Measurements from ENCODE around the gene PLCB3. TPM values are rescaled to one million over a fixed set of nuclear protein-coding genes. Genes with fewer than 3 reads are reported as not detected.

Gene PLCB3
- total RNA-seq, 1 donor from 2014 or later: 34.9 TPM

GRCh38 chr11:64208796-64209562 lies 42.4 kb upstream of the PLCB3 start:
- TF ChIP-seq CTCF (IDR thresholded peaks at IDR 0.05; ENCODE audit: unreplicated experiment): no peak
- DNase-seq (ENCODE audit: low spot score in 2 of 2, unreplicated experiment in 2 of 2): no peak
- Mint-ChIP-seq H3K27ac (peak overlapping the region; percentile 47), H3K36me3 (peaks cover 6% of the 10 kb centered on the region), H3K27me3 (ENCODE audit: low read depth) (no peaks in the 10 kb centered on the region), H3K9me3 (no peaks in the 10 kb centered on the region), H3K4me3 (no peak overlapping the region), H3K4me1 (peaks cover 8% of the 10 kb centered on the region)

- no peak overlapping the region for H3K4me3 Mint-ChIP-seq
- H3K27ac Mint-ChIP-seq: no peak overlapping the region
- no peak for DNase-seq (ENCODE audit: low spot score in 2 of 2, unreplicated experiment in 2 of 2)
- H3K4me1 Mint-ChIP-seq: peaks cover 4% of the 10 kb centered on the region
- no peaks in the 10 kb centered on the region for H3K27me3 Mint-ChIP-seq (ENCODE audit: low read depth)
- no peak for TF ChIP-seq CTCF (IDR thresholded peaks at IDR 0.05; ENCODE audit: unreplicated experiment)
- no peaks in the 10 kb centered on the region for H3K9me3 Mint-ChIP-seq
- peaks cover 2% of the 10 kb centered on the region for H3K36me3 Mint-ChIP-seq
Measured at GRCh38 chr11:64209563-64209843, 41.8 kb upstream of the PLCB3 start.

GRCh38 chr11:64210301-64211020 lies 40.9 kb upstream of the PLCB3 start:
- DNase-seq (ENCODE audit: low spot score in 2 of 2, unreplicated experiment in 2 of 2): no peak
- H3K9me3 Mint-ChIP-seq: peaks cover 3% of the 10 kb centered on the region
- H3K27me3 Mint-ChIP-seq (ENCODE audit: low read depth): no peaks in the 10 kb centered on the region
- H3K4me3 Mint-ChIP-seq: no peak overlapping the region
- no peak for TF ChIP-seq CTCF (IDR thresholded peaks at IDR 0.05; ENCODE audit: unreplicated experiment)
- peaks cover 2% of the 10 kb centered on the region for H3K4me1 Mint-ChIP-seq
- H3K27ac Mint-ChIP-seq: no peak overlapping the region
- peaks cover 4% of the 10 kb centered on the region for H3K36me3 Mint-ChIP-seq

- Mint-ChIP-seq H3K9me3 (peaks cover 3% of the 10 kb centered on the region), H3K36me3 (peaks cover 4% of the 10 kb centered on the region), H3K4me1 (peaks cover 2% of the 10 kb centered on the region), H3K27ac (no peak overlapping the region), H3K4me3 (no peak overlapping the region), H3K27me3 (ENCODE audit: low read depth) (no peaks in the 10 kb centered on the region)
- DNase-seq (ENCODE audit: low spot score in 2 of 2, unreplicated experiment in 2 of 2): no peak
- no peak for TF ChIP-seq CTCF (IDR thresholded peaks at IDR 0.05; ENCODE audit: unreplicated experiment)
Measured at GRCh38 chr11:64211181-64211872, 40.0 kb upstream of the PLCB3 start.

GRCh38 chr11:64216879-64217278 lies 34.5 kb upstream of the PLCB3 start:
- Mint-ChIP-seq H3K4me1 (no peaks in the 10 kb centered on the region), H3K27ac (no peak overlapping the region), H3K36me3 (peaks cover 4% of the 10 kb centered on the region), H3K9me3 (peaks cover 3% of the 10 kb centered on the region), H3K27me3 (ENCODE audit: low read depth) (no peaks in the 10 kb centered on the region), H3K4me3 (no peak overlapping the region)
- TF ChIP-seq CTCF (IDR thresholded peaks at IDR 0.05; ENCODE audit: unreplicated experiment): no peak
- no peak for DNase-seq (ENCODE audit: low spot score in 2 of 2, unreplicated experiment in 2 of 2)
